Subcutaneous adipose tissue (tissue), 4 donors: ENCODE data around the gene TMEM170B. TPM values are rescaled to one million over a fixed set of nuclear protein-coding genes. Genes with fewer than 3 reads are reported as not detected.

Experiments
- CTCF ChIP-seq: fragments of 450-650 bp; IDR thresholded peaks from one replicate; pipeline ENCODE4 v1.5.1; 2016; ENCODE audit warnings: low read depth, mild to moderate bottlenecking, control low read depth, antibody characterized with exemption, moderate library complexity
- total RNA-seq, 4 donors: library from RNA; depleted of rRNA; stranded (reverse); fragments of >200 nt; gene quantifications; one replicate each; pipeline ENCODE4 v1.1.0, GENCODE V29; 2016

TMEM170B gene
- total RNA-seq, 4 donors from 2014 or later, result 19.2 to 24.0 (median 23.1) TPM

- TF ChIP-seq CTCF, result no peak
These were observed 13.5 kb downstream of the TMEM170B start for GRCh38 chr6:11551053-11551452.

- no peak for TF ChIP-seq CTCF
These were observed 14.9 kb downstream of the TMEM170B start for GRCh38 chr6:11552442-11552841.

- TF ChIP-seq CTCF, result no peak
These were observed 16.3 kb downstream of the TMEM170B start for GRCh38 chr6:11553824-11554223.

- TF ChIP-seq CTCF, result no peak
These were observed 18.8 kb downstream of the TMEM170B start for GRCh38 chr6:11556309-11556708.

GRCh38 chr6:11563793-11564192, 26.2 kb downstream of the TMEM170B start:
- no peak for TF ChIP-seq CTCF

GRCh38 chr6:11566609-11567008, 29.1 kb downstream of the TMEM170B start:
- TF ChIP-seq CTCF, result no peak

- no peak for TF ChIP-seq CTCF
These were observed 33.5 kb downstream of the TMEM170B start for GRCh38 chr6:11571073-11571472.
